GM20000 (cell line): ENCODE data around the gene INSR.
A peak's percentile ranks its signal among the peaks of the same experiment; 100 is the strongest.
"Not testable (repeated sequence)": the region's sequence is repeated elsewhere in the genome, so short reads cannot be mapped to it uniquely, and the experiment has no call there.

Experiments
- DNase-seq: peaks from one replicate; pipeline ENCODE4 v3.0.0; 2012; ENCODE audit warnings: low spot score
- CTCF ChIP-seq: IDR thresholded peaks from 2 replicates; pipeline ENCODE4 v1.5.1; 2012; ENCODE audit warnings: mild to moderate bottlenecking, control low read depth; ENCODE audit errors: extremely low read depth, missing control alignments

Gene INSR

DNA sequence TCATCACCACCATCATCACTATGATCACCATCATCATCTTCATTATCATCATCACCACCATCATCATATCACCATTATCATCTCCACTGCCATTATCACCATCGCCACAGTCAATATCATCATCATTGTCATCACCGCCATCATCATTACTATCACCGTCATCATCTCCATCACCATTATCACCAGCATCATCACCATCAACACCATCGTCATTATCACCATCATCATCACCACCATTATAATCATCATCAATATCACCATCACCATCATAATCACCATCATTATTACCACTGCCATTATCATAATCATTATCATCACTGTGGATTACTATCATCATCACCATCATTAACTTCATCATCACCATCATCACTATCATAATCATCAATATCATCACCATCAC is 37.2 kb upstream of the INSR start:
- no peak for DNase-seq
- no peak for TF ChIP-seq CTCF

DNA sequence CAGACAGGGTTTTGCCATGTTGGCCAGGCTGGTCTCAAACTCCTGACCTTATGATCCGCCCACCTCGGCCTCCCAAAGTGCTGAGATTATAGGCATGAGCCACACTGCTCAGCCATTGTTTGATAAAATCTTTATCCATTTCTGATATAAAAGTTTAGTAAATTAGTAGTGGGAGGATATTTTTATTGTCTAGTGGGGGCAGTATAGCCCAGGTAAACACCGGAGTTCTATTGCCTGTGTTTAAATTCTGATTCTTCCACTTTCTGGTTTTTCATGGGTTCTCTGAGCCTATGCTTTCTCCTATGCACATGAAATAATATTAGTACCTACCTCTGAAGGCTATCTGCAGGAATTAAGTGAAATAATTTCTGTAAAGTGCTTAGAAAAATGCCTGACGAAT is 34.4 kb upstream of the INSR start:
- peak; percentile 36 for DNase-seq
- no peak for TF ChIP-seq CTCF

- TF ChIP-seq CTCF = no peak
- no peak for DNase-seq
Observed at GRCh38 chr19:7327802-7328201, 33.6 kb upstream of the INSR start.

GRCh38 chr19:7326105-7326877 is 32.1 kb upstream of the INSR start:
- peak; percentile 56 for TF ChIP-seq CTCF
- peak; percentile 36 for DNase-seq

GRCh38 chr19:7318176-7318575 is 24.0 kb upstream of the INSR start:
- DNase-seq = no peak
- TF ChIP-seq CTCF = no peak

GRCh38 chr19:7312816-7313215 is 18.6 kb upstream of the INSR start:
- DNase-seq = no peak
- TF ChIP-seq CTCF = no peak

DNA sequence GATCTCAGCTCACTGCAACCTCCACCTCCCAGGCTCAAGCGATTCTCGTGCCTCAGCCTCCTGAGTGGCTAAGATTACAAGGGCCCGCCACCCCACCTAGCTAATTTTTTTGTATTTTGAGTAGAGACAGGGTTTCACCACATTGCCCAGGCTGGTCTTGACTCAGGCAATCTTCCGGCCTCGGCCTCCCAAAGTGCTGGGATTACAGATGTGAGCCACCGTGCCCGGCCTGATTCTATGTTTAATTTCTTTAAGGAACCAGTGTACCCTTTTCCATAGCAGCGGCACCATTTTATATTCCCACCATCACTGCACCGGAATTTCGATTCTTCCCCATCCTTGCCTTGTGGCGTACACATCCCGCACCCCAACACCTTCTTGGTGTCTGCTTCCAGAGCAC is 17.7 kb upstream of the INSR start:
- DNase-seq = no peak
- TF ChIP-seq CTCF = no peak

DNA sequence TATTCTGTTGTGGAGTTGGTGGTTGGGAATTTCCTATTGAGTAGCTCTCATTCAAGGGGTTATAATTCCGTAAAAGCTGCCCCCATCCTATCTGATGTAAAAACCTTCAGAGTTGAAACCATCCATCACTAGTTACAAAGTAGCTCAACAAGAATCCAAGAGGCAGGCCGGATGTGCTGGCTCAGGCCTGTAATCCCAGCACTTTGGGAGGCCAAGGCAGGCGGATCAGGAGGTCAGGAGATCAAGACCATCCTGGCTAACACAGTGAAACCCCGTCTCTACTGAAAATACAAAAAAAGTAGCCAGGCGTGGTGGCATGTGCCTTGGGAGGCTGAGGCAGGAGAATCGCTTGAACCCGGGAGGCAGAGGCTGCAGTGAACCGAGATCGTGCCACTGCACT is 14.1 kb upstream of the INSR start:
- DNase-seq = not testable (repeated sequence)
